DOHH2 (cell line): ENCODE measurements around the gene TDRKH.

Source experiments
- H3F3A ChIP-seq: fragments of 200-600 bp; sonication (generic), shearing (Covaris generic); 2 replicates; pipeline ENCODE4 v1.6.0; 2016; ENCODE audit warnings: antibody characterized with exemption, mild to moderate bottlenecking; ENCODE audit not compliant: control insufficient read depth, insufficient read depth
- H3K27ac ChIP-seq: fragments of 200-600 bp; sonication (generic); 2 replicates; pipeline ENCODE4 v1.5.1; 2014; ENCODE audit warnings: low read depth, mild to moderate bottlenecking, low read length, moderate library complexity
- H3K27me3 ChIP-seq: fragments of 200-600 bp; sonication (generic); 2 replicates; pipeline ENCODE4 v1.6.1; 2014; ENCODE audit warnings: mild to moderate bottlenecking, low read length, mixed read lengths; ENCODE audit not compliant: control insufficient read depth
- H3K36me3 ChIP-seq: fragments of 200-600 bp; sonication (generic); 2 replicates; pipeline ENCODE4 v1.6.1; 2014; ENCODE audit warnings: mild to moderate bottlenecking, low read length, moderate library complexity, mixed read lengths; ENCODE audit not compliant: control insufficient read depth
- H3K4me1 ChIP-seq: fragments of 200-600 bp; sonication (generic); 2 replicates; pipeline ENCODE4 v1.6.1; 2014; ENCODE audit warnings: mild to moderate bottlenecking, low read length, mixed read lengths; ENCODE audit not compliant: control insufficient read depth
- H3K4me2 ChIP-seq: fragments of 200-600 bp; sonication (generic); 2 replicates; pipeline ENCODE4 v1.6.0; 2014; ENCODE audit warnings: mild to moderate bottlenecking, low read length, moderate library complexity
- H3K4me3 ChIP-seq: fragments of 200-600 bp; sonication (generic); 2 replicates; pipeline ENCODE4 v1.5.1; 2014; ENCODE audit warnings: mild to moderate bottlenecking, low read length, mixed read lengths
- H3K79me2 ChIP-seq: fragments of 200-600 bp; sonication (generic); 2 replicates; pipeline ENCODE4 v1.6.1; 2014; ENCODE audit warnings: mild to moderate bottlenecking, low read length, mixed read lengths; ENCODE audit not compliant: control insufficient read depth
- H3K9me2 ChIP-seq: fragments of 200-600 bp; sonication (generic); replicated peaks from 2 replicates; pipeline ENCODE4 v1.6.1; 2014; ENCODE audit warnings: mild to moderate bottlenecking, low read length, mixed read lengths; ENCODE audit not compliant: control insufficient read depth
- H3K9me3 ChIP-seq: fragments of 200-600 bp; sonication (generic); 2 replicates; pipeline ENCODE4 v1.6.1; 2014; ENCODE audit warnings: antibody characterized with exemption, low read length, mixed read lengths; ENCODE audit not compliant: control insufficient read depth, insufficient read depth
- H4K20me1 ChIP-seq: fragments of 200-600 bp; sonication (generic); 2 replicates; pipeline ENCODE4 v1.6.0; 2014; ENCODE audit warnings: low read depth, mild to moderate bottlenecking, antibody characterized with exemption, low read length, moderate library complexity; ENCODE audit not compliant: control insufficient read depth, insufficient read depth
- EZH2phosphoT487 ChIP-seq: fragments of 200-600 bp; sonication (generic); IDR thresholded peaks from 2 replicates; pipeline ENCODE4 v1.6.1; 2017; ENCODE audit warnings: borderline replicate concordance, mild to moderate bottlenecking, antibody characterized with exemption, low read length, moderate library complexity, mixed read lengths
- TF ChIP-seq, protein P1 (sequence below): fragments of 200-600 bp; sonication (generic); IDR thresholded peaks from one replicate; pipeline ENCODE4 v1.5.1; 2014; ENCODE audit warnings: antibody characterized with exemption, mild to moderate bottlenecking, low read depth, low read length; ENCODE audit not compliant: poor library complexity, severe bottlenecking

Gene TDRKH

DNA sequence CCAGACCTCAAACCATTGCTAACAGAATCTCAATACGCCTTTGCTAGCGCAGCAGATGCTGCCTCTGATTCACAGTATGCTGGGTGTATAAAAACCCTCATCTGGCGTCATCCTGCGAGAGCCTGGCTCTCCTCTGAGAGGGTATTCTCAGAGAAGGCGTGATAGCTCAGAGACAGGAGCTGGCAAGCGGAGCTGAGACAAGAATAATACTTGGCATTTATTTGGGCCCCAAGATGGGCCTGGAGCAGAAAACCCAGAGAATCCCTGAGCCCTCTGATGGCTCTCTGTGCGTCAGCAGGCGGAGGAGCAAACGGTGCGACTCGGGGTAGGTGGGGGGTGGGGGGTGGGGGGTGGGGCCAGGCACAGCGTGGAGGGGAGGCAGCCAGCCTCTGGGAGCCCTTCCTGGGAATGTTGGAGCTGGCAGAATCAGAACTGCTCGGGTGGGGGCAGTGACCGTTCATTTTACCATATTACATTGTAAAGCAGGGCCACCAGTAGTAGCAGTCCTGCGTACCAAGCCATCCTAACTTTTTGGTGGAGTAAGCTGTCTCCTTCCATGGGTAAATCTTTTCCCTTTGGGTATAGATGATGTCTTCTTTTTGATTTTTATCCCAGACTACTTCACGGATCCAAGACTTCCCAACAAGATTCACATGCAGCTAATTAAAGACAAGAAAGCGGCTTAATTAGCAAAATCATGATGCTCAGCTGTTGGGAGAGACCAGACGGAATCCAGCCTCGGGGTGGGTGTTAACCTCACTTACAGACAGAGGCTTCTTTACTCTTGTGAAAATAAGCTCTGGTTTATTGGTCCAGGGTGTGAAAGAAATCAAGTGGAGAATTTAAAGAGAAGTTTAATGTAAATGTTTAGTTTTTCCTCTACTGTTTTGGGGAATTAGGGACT lies 61.9 kb downstream of the TDRKH start:
- H3K4me1 ChIP-seq: no peaks in the 10 kb centered on the region
- H3F3A ChIP-seq: no peaks in the 10 kb centered on the region
- no peak overlapping the region for H3K27ac ChIP-seq
- no peak for TF ChIP-seq EZH2phosphoT487
- TF ChIP-seq, protein P1, sequence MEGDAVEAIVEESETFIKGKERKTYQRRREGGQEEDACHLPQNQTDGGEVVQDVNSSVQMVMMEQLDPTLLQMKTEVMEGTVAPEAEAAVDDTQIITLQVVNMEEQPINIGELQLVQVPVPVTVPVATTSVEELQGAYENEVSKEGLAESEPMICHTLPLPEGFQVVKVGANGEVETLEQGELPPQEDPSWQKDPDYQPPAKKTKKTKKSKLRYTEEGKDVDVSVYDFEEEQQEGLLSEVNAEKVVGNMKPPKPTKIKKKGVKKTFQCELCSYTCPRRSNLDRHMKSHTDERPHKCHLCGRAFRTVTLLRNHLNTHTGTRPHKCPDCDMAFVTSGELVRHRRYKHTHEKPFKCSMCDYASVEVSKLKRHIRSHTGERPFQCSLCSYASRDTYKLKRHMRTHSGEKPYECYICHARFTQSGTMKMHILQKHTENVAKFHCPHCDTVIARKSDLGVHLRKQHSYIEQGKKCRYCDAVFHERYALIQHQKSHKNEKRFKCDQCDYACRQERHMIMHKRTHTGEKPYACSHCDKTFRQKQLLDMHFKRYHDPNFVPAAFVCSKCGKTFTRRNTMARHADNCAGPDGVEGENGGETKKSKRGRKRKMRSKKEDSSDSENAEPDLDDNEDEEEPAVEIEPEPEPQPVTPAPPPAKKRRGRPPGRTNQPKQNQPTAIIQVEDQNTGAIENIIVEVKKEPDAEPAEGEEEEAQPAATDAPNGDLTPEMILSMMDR: no peak
- no peaks in the 10 kb centered on the region for H3K9me3 ChIP-seq
- H3K27me3 ChIP-seq: peaks cover 47% of the 10 kb centered on the region
- H4K20me1 ChIP-seq: no peaks in the 10 kb centered on the region
- H3K36me3 ChIP-seq: no peaks in the 10 kb centered on the region
- no peak overlapping the region for H3K4me3 ChIP-seq
- no peaks in the 10 kb centered on the region for H3K79me2 ChIP-seq
- no peak overlapping the region for H3K4me2 ChIP-seq
- no peaks in the 10 kb centered on the region for H3K9me2 ChIP-seq

DNA sequence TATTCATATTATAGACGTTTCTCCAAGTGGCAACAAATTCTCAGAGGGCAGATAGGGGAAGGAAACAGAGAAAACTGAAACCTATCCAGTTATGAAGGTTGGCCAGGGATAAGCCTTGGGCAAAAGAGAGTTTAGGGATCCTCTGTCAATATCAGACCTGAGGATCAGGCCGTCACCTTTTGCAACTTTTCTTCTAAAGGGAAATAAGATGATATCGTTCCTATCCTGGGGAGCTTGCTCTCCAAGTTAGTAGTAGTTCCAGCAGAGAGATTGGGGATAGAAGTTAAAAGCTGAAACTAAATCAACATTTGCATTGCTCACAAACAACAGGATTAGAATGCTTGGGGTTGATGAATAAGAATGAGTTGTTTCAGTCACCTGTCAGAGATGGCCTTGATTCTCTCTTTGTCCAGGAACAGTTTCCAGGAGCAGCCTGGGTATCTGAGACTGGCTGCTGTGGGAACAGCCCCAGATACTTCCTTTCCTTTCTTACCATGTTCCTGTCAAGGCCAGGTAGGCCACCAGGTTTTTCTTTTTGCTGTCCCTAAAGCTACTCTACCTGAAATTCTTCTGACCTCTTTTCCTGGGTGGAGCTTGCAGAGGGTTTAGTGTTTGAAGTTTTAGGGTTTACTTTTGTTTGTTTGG lies 66.5 kb downstream of the TDRKH start:
- no peaks in the 10 kb centered on the region for H3K9me2 ChIP-seq
- H3K36me3 ChIP-seq: no peaks in the 10 kb centered on the region
- no peaks in the 10 kb centered on the region for H3F3A ChIP-seq
- no peak overlapping the region for H3K27ac ChIP-seq
- H4K20me1 ChIP-seq: no peaks in the 10 kb centered on the region
- peaks cover 4% of the 10 kb centered on the region; the same call in 1 of the 2 replicates for H3K4me1 ChIP-seq
- H3K27me3 ChIP-seq: peaks cover 68% of the 10 kb centered on the region
- H3K4me2 ChIP-seq: no peak overlapping the region
- no peaks in the 10 kb centered on the region for H3K9me3 ChIP-seq
- no peaks in the 10 kb centered on the region for H3K79me2 ChIP-seq
- H3K4me3 ChIP-seq: no peak overlapping the region
- TF ChIP-seq, protein P1: no peak
- TF ChIP-seq EZH2phosphoT487: no peak
